HG02798 (cell line): ENCODE results near the gene SPI1.

ENCODE experiments used
- ATAC-seq: cut with Tn5 transposase; IDR thresholded peaks from one replicate; pipeline ENCODE4 v1.9.1; 2021; ENCODE audit warnings: mild to moderate bottlenecking; ENCODE audit not compliant: unreplicated experiment, poor library complexity

Gene SPI1

GRCh38 chr11:47360341-47360740, 18.0 kb downstream of the SPI1 start:
- no peak for ATAC-seq

GRCh38 chr11:47359586-47359985, 18.8 kb downstream of the SPI1 start:
- no peak for ATAC-seq

GRCh38 chr11:47359162-47359561, 19.2 kb downstream of the SPI1 start:
- ATAC-seq = no peak

GRCh38 chr11:47358731-47359051, 19.7 kb downstream of the SPI1 start:
- no peak for ATAC-seq

- ATAC-seq = no peak
Observed at GRCh38 chr11:47357985-47358730, 20.2 kb downstream of the SPI1 start.

GRCh38 chr11:47356998-47357329, 21.4 kb downstream of the SPI1 start:
- no peak for ATAC-seq

- no peak for ATAC-seq
Observed at GRCh38 chr11:47356129-47356997, 22.0 kb downstream of the SPI1 start.

GRCh38 chr11:47355283-47356128, 22.8 kb downstream of the SPI1 start:
- ATAC-seq = no peak

GRCh38 chr11:47354913-47355282, 23.4 kb downstream of the SPI1 start:
- no peak for ATAC-seq

- no peak for ATAC-seq
Observed at GRCh38 chr11:47353978-47354774, 24.2 kb downstream of the SPI1 start.

GRCh38 chr11:47352556-47352955, 25.8 kb downstream of the SPI1 start, which contains the start of gene MYBPC3:
MYBPC3 (minus strand) TSS chr11:47352702; CDS start chr11:47352647, 55 bp downstream.
- no peak for ATAC-seq

GRCh38 chr11:47351156-47352126, 26.9 kb downstream of the SPI1 start:
- ATAC-seq = no peak

- ATAC-seq = no peak
Observed at GRCh38 chr11:47350315-47350714, 28.0 kb downstream of the SPI1 start.

GRCh38 chr11:47349521-47350095, 28.7 kb downstream of the SPI1 start:
- ATAC-seq = no peak

- no peak for ATAC-seq
Observed at GRCh38 chr11:47348859-47349258, 29.5 kb downstream of the SPI1 start.

- ATAC-seq = no peak
Observed at GRCh38 chr11:47348131-47348802, 30.1 kb downstream of the SPI1 start.

- no peak for ATAC-seq
Observed at GRCh38 chr11:47347137-47347536, 31.2 kb downstream of the SPI1 start.
